Measurements from ENCODE around the gene TAOK2. TPM values are rescaled to one million over a fixed set of nuclear protein-coding genes. Genes with fewer than 3 reads are reported as not detected.
A peak's percentile ranks its signal among the peaks of the same experiment; 100 is the strongest.
"Not testable (repeated sequence)": the region's sequence is repeated elsewhere in the genome, so short reads cannot be mapped to it uniquely, and the experiment has no call there.

The TAOK2 gene
- total RNA-seq, 6 experiments from 2014 or later, result 15.8 to 19.6 (median 17.2) TPM

- Histone ChIP-seq H3K27ac (no peak overlapping the region), H3K4me1 (peaks cover 0 to 17% (median 2%) of the 10 kb centered on the region in 4 donors), H3K9me3 (no peaks in the 10 kb centered on the region), H3K36me3 (peaks cover 0 to 7% (median 0%) of the 10 kb centered on the region in 4 donors), H3K27me3 (no peaks in the 10 kb centered on the region), H3K4me3 (peak overlapping the region in 2 of 3 donors; percentile 77 to 96)
- intact Hi-C loops (cut with DNase I), result no loop called here
- 83% methylated on average over 6 of the region's 12 CpGs for WGBS (ENCODE audit: insufficient coverage, low coverage, low lambda C conversion rate, missing lambda C conversion rate)
- no peak for ATAC-seq
- DNase-seq, result no peak
- TF ChIP-seq CTCF (IDR thresholded peaks at IDR 0.05) (no peak), POLR2A (IDR thresholded peaks at IDR 0.05) (no peak)
These were observed 46.4 kb upstream of the TAOK2 start for GRCh38 chr16:29927070-29927905.

GRCh38 chr16:29931750-29932149 is 41.9 kb upstream of the TAOK2 start:
- ATAC-seq; H3K27ac ChIP-seq; H3K27me3 ChIP-seq; H3K4me1 ChIP-seq; H3K4me3 ChIP-seq; H3K36me3 ChIP-seq; H3K9me3 ChIP-seq; DNase-seq; intact Hi-C loops (cut with DNase I): not testable (repeated sequence)
- 81% methylated on average over 2 of the region's 2 CpGs for WGBS (ENCODE audit: insufficient coverage, low coverage, low lambda C conversion rate, missing lambda C conversion rate)

- Histone ChIP-seq H3K36me3 (no peaks in the 10 kb centered on the region), H3K4me1 (no peaks in the 10 kb centered on the region), H3K4me3 (no peak overlapping the region), H3K27me3 (no peaks in the 10 kb centered on the region), H3K9me3 (no peaks in the 10 kb centered on the region), H3K27ac (no peak overlapping the region)
- ATAC-seq (no peak), DNase-seq (no peak)
- 67% methylated on average over 1 of the region's 4 CpGs for WGBS (ENCODE audit: insufficient coverage, low coverage, low lambda C conversion rate, missing lambda C conversion rate)
- TF ChIP-seq CTCF (IDR thresholded peaks at IDR 0.05) (no peak), POLR2A (IDR thresholded peaks at IDR 0.05) (no peak)
- intact Hi-C loops (cut with DNase I), result no loop called here
These were observed 33.0 kb upstream of the TAOK2 start for GRCh38 chr16:29940656-29941055.

GRCh38 chr16:29943846-29944799 is 29.5 kb upstream of the TAOK2 start:
- no peak for TF ChIP-seq POLR2A (IDR thresholded peaks at IDR 0.05)
- TF ChIP-seq CTCF (IDR thresholded peaks at IDR 0.05), result no peak
- no peaks in the 10 kb centered on the region for H3K9me3 ChIP-seq
- ATAC-seq (peak in 2 of 4 donors; percentile 35 to 78), DNase-seq (no peak)
- H3K4me1 ChIP-seq, result no peaks in the 10 kb centered on the region
- H3K4me3 ChIP-seq, result no peak overlapping the region
- H3K36me3 ChIP-seq, result no peaks in the 10 kb centered on the region
- no peaks in the 10 kb centered on the region for H3K27me3 ChIP-seq
- intact Hi-C loops (cut with DNase I), result no loop called here
- no peak overlapping the region for H3K27ac ChIP-seq
- 74% methylated on average over 11 of the region's 11 CpGs for WGBS (ENCODE audit: insufficient coverage, low coverage, low lambda C conversion rate, missing lambda C conversion rate)

Measured in right lobe of liver (tissue), 6 donors.